Stimulated activated CD4-positive, alpha-beta T cell treated with anti-CD3 and anti-CD28 coated beads, Interleukin-1b, Interleukin-23, amount 100 ng/mL, for 1 hour (primary cell): ENCODE data around the gene GDF7.

Source experiments
- DNase-seq, 2 donors: peaks; one replicate each; pipeline ENCODE4 v3.0.0-alpha.2; 2020; ENCODE audit warnings: low read depth in 2 of 2

GDF7 gene

GRCh38 chr2:20661421-20662307 is 5.3 kb upstream of the GDF7 start:
- DNase-seq: peak; percentile 28 to 49

DNA sequence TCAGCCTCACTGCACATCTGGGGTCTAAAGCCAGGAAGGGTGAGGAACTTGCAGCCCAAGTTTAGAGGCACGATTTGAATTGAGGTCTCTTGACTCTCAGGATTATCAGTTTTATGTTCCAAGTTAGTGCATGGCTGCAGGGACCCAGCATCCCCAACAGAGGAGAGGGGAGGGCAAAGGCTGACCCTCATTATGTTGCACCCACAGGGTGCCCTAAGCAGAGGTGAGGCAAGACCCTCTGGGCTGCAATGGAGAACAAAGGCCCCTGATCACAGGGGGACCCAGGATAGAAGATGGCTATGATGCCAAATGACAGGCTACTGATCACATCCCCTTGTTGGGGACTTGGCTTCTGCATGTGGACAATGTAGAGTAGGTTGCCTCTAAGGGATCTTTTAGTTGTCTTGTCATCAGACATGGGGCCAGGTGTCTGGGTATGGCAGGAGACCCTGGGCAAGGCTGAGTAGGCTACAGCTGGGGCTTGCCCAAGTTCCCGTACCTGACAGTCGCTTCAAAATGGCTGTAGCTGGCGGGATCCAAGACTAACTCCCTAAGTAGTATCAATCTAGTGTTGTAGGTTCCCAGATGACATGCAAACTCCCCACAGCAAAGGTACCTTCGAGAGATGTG is 4.5 kb upstream of the GDF7 start:
- DNase-seq: no peak

DNA sequence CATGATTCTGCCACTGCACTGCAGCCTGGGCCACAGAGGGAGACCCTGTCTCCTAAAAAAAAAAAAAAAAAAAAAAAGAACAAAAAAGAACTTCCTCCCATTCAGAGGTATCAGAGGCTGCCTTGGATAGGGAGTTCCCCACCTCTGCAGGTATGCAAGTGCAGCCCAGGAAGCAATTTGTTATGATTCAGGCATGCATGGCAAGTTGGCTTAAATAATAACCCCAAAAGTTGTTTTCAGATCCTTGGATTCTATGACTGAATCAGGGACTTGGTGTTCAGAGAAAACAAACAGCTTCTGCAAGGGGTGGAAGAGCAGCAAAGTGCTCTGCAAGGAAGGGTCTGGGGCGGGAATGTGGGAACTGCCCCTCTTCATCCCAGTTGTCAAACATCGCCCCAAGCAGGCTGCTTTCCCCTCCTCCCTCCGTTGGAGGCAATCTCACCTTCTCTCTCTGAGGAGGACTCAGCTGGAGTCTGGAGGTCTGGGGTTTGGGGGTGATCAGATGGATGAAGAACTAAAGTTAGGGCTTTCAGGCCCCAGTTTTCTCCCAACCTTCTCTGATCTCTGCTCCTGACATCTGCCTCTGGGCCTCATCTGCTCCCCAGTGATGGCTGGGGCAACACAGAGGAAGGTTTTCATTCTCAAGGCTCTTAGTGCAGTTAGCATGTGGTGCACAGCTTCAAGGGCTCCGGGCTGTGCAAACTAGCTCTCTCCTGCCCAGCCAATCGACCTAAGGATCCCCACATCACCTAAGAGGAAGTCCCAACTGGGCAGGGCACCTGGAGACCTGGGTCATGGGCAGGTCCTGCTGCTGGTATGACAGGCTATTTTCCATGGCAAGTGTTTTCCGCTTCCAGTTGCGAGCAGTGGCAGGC is 3.5 kb upstream of the GDF7 start:
- no peak for DNase-seq

GRCh38 chr2:20664071-20664390 is 2.9 kb upstream of the GDF7 start:
- DNase-seq: no peak

DNA sequence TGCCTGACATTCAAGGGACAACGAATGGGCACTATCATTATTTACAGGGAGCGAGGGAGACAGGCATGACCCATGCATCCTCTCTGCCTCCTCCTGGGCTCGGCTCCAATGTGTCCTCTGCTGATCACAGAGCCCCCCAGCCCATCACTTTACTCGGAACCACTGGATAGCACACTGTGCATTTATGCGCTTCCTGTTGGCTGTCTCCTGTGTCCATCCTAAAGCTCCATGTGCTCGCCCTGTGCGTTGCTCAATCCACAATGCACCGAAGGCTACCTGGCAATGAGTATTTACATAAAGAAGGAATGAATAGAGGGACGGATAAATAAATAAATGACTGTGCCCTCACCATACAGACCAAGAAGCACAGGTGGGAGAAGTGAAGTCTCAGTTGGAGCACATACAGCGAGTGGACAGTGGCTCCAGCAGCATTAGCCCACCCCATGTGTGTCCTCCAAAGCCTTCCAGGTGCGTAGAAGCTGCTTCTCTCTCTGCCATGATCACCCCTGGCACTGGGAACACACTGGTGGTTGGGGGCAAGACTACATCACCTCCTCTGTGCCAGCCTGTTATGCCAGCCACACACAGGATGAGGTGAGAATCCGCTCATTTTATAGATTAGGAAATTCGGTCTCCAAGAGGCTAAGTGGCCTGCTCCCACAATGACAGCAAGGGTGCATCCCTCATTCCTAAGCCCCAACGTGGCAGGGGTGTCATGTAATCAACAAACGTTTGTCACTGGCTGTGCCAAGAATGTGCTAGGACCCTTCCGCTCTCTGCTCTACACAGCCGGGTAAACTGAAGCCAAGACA is 2.3 kb upstream of the GDF7 start:
- DNase-seq: no peak

DNA sequence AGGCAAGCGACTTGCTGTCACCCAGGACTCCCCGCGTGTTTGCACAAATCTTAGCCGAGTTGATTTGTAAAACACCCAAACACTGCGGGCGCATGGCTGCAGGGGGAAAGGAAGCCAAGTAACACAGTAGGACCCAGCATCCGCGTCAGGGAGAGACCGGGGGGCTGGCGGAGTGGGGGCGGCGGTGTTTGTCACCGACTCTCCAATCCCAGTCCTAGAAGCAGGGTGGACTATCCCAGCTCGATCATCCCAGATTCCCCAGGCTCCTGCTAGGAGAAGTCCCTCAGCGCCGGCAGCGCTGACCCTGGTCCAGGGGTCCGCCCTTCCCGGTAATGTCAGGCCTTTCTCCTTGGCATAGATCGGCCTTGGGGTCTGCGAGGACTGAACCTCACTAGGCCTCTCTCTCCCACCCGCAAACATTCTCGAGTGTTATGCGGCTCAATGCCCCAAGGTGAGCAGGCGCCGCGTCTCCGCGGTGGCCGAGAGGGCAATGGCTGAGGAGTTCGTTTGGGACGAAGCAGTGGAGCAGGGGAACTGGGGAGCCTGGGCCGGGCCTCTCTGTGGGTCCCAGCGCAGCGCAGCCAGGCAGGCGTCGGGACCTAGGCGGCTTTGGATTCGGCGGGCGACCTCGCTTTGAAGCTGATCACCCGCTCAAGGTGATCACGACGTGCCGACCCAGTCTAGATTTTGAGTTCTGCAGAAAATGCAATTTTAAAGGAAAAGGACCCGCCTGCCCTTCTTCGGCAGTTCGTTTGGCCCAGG is 1.5 kb upstream of the GDF7 start:
- DNase-seq: no peak

DNA sequence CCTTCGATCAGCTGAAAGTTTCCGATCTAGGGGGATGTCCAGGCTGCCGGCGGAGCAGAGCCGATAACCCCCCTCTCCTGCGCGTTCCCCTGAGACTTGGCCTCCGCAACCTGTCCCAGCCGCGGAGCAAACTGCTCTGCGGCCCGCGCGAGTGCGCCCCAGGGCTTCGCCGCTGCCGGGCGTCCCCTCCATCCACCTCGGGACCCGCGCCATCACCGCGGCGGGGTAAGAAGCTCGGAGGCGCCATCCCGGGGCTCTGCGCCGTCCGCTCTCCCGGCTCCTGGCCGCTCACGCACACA is 990 bp upstream of the GDF7 start:
- DNase-seq: no peak

DNA sequence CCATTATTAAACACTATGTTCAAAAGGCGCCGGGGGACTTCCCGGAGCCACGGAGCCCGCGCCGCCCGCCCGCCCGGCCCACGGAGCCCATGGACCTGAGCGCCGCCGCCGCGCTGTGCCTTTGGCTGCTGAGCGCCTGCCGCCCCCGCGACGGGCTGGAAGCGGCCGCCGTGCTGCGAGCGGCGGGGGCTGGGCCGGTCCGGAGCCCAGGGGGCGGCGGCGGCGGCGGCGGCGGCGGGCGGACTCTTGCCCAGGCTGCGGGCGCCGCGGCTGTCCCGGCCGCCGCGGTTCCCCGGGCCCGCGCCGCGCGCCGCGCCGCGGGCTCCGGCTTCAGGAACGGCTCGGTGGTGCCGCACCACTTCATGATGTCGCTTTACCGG is 197 bp downstream of the GDF7 start:
- DNase-seq: no peak

- no peak for DNase-seq
These were observed 822 bp downstream of the GDF7 start for GRCh38 chr2:20667531-20668401.

- no peak for DNase-seq
These were observed 1.5 kb downstream of the GDF7 start for GRCh38 chr2:20668451-20668850.

- no peak for DNase-seq
These were observed 2.0 kb downstream of the GDF7 start for GRCh38 chr2:20668871-20669475.

DNA sequence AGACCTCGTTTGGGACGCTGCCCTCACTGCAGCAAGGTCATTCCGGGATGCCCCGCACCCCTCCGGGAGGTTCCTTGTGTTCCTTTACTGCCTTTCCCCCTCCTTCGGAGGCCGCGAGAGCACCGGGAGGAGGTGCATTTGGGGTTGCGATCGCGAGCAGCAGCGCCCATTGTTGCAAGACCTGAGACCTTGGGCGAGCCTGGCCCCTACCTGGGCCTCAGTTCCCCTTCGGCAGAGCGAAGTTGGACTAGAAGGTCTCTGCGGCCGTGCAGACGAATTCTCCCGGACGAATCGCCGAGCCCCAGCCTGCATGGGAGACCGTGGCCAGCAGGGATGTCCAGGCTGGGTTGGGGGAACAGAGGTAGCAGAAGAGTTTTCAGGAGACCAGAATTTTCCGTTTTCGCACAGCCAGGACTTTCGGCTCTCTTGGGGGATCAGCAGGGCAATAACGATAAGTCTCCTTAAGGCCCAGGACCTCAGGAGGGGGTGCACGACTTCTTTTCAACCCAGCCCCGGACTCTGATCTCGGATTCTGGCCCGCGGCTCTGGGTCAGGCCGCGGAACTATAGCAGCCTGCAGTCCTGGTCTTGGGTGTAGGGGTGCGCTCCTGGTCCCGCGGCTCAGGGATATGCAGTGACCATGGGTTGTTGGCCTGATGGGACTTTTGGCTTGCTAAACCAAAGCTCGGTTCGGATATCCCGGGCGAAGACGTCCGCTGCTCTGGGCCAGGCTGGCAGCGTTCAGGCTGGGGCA is 2.8 kb downstream of the GDF7 start:
- no peak for DNase-seq

DNA sequence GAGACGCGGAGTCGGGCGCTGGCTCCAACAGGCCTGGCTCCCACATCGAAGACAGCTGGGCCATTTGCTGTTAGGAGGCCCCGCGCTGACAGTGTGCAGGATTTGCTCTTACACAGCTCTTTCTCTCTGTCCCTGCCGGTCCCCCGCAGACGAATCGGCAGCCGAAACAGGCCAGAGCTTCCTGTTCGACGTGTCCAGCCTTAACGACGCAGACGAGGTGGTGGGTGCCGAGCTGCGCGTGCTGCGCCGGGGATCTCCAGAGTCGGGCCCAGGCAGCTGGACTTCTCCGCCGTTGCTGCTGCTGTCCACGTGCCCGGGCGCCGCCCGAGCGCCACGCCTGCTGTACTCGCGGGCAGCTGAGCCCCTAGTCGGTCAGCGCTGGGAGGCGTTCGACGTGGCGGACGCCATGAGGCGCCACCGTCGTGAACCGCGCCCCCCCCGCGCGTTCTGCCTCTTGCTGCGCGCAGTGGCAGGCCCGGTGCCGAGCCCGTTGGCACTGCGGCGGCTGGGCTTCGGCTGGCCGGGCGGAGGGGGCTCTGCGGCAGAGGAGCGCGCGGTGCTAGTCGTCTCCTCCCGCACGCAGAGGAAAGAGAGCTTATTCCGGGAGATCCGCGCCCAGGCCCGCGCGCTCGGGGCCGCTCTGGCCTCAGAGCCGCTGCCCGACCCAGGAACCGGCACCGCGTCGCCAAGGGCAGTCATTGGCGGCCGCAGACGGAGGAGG is 3.5 kb downstream of the GDF7 start:
- DNase-seq: no peak

- no peak for DNase-seq
These were observed 4.2 kb downstream of the GDF7 start for GRCh38 chr2:20671036-20671735.

GRCh38 chr2:20671736-20672080 is 4.8 kb downstream of the GDF7 start:
- no peak for DNase-seq

- no peak for DNase-seq
These were observed 5.4 kb downstream of the GDF7 start for GRCh38 chr2:20672201-20672951.

DNA sequence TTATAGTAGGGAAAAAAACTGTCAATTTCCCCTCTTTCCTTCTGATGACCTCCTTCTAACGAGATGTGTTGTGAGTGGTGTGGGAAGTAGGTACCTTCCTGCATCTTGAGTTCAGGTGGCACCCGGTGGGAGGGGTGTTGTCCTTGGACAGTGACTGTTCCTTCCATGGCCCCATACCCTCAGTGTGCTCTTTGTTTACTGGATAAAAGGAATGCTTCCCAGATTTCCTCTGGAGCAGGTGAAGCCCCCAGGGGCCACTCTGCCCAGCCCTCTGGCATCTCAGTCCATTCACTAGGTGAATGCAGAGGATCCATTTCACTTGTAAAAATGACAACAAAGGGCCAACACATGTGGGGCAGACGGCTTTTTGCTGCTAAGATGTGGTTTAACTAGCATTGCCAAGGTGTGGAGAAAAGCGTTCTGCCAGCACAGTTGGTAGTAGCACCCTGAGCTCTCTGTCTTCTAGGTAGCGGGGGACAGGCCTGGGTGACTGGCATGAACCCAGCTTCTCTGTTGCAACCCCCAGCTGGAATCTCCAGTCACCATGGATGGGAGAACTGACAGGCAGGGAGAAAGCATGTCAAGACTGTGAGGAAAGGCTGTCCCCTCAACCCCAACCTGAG is 6.9 kb downstream of the GDF7 start:
- no peak for DNase-seq
